NCI-H2171 treated with DMSO at 0.1 percent for 48 hours (cell line): Measurements from ENCODE around the gene NRG3.
"Not testable (repeated sequence)": the region's sequence is repeated elsewhere in the genome, so short reads cannot be mapped to it uniquely, and the experiment has no call there.

Source experiments
- DNase-seq: peaks from one replicate; lab custom pipeline; 2025; lab: John Stamatoyannopoulos, UW

The NRG3 gene

DNA sequence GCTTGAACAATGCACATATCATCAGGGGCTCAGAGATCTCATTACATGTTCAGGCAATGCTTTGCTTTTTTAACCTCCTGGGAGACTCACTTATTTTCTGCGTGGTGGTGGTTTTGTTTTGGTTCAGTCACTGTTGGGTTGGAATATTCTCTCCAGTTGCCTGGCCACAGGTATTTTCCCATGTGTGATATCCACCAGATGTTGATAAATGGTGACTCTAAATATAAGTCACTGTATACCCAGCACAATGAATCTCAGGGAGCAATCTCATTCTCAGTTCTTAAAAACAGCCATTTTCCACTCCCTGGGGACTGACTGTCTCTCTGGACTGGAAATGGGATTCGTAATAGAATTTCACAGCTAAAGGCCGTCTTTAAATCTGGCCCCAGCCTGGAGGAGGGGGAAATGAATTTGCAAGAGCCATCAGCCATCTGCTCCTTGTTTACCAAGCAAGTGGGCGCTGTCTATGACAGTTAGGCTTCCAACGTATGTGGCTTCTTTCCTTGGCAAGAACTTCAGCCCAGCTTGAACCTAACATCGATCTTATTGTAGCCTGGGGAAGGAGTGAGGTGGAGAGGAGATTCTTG, 1106.2 kb downstream of the NRG3 start:
- peak; percentile 95 for DNase-seq

DNA sequence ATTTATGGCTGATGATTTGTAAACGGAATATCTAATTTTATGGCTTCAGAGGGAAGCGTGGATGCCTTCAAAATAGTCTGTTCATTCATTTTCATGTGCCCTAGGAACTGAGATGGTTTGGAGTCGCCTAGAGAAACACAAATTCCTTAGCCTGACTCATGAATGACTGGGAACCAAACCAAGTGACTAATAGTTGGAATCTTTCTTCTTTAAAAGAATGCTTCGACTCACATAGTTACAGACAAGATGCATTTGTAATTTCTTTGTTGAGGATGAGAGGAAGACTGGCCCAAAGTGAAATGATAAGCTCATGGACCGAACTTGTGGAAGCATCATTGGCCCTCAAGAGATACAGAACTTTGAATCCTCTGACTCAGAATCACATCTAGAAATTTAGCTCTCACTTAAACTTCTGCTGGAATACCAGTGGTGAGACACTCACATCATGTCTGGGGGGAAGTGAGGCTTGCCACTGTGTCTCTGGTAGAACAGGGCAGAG, 1107.2 kb downstream of the NRG3 start:
- no peak for DNase-seq

DNA sequence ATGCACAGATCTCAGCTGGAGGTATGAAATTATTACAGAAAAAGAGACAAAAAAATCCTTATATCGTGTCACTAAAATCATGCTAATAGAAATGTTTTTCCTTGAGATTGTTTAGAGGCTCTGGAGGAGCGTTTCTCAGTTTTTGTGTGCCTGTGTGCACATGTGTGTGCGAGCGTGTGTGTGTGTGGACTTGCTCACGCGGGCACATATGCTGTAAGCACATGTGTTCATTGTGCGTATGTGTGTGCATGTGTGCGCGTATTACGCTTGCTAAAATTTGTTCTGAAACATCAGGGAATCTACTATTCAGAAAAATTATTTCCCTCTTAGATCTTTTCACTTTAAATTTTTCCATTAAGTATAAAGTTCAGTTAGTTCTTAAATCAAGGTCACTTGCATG, 1111.2 kb downstream of the NRG3 start:
- no peak for DNase-seq

DNA sequence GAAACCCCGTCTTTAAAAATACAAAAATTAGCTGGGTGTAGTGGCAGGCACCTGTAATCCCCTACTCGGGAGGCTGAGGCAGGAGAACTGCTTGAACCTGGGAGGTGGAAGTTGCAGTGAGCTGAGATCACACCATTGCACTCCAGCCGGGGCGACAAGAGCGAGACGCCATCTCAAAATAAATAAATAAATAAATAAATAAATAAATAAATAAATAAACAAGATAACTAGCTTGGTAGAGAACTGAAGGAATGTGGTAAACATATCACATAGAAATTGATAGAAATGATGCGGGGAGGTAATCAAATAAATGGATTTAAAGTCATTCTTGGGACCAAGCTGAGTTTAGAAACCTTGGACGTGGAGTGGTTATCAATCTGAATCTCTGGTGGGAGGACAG, 1131.5 kb downstream of the NRG3 start:
- not testable (repeated sequence) for DNase-seq

DNA sequence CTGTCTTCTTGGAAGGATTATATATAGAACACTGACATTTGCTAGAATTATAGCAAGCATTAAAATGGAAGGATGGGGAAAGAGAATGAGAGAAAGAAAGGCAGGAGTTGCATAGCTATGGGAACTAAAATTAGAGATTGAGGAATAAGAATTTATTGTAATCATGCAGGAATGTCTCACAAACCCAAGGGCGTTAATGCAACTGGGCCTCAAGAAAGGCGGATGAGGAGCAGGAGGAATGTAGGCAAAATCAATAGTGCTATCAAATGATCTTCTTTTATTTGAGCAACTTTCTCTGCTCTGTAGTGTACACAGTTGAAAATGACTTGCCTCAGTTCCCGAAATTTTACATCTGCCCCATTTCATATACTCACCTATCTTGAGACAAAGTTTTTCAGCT, 1132.5 kb downstream of the NRG3 start:
- DNase-seq, result no peak

DNA sequence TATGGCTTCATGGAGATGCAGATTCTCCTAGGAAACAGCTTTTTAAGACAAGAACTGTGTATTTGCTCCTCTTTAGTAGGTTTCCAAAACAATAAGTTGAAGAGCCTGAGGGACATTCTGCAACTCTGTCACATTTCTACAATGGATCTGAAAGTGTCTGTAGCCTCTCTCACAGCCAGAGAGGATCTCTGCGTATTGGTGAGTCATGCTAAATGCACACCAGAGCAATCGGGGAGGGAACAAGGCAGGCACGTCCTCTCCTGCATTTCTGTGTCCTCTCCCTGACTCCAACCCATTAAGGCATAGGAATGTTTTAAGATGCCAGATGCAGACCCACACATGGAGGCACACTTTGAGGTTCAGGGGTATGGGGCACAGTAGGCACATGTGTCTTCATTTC, 1137.9 kb downstream of the NRG3 start:
- DNase-seq, result no peak

DNA sequence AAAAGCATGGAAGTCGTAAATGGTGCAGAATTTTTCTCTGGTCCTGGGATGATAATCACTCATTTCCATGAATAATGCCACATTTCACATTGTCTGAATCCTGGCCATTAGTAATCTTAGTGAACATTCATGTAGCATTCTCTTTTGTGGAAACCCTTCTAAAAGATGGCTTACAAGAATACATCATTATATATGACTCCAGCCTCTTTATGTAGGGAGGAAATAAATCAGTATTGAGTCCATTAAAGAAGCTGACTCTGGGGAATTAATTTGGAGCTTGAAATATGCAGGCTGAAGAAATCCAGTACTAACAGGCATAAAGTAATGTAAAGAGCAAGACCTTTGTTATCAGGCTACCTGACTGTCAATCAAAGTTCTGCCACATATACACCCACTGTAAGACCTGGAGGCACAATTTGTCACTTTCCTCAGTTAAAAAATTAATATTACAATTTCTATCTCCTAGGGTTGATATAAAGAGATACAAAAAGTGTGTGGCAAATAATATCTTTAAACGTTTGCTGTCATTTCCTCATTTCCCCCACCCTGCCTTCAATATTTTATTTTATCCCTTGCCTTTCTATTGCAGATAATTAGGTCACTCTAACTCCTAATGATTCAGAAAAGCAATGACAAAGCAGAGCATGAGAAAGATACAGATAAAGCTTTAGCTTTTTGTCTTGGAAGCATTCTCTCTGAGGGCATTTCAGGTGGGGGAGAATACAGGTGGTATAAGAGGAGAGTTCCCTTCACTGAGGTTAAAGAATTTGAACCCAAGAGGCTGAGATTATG, 1142.3 kb downstream of the NRG3 start:
- no peak for DNase-seq

DNA sequence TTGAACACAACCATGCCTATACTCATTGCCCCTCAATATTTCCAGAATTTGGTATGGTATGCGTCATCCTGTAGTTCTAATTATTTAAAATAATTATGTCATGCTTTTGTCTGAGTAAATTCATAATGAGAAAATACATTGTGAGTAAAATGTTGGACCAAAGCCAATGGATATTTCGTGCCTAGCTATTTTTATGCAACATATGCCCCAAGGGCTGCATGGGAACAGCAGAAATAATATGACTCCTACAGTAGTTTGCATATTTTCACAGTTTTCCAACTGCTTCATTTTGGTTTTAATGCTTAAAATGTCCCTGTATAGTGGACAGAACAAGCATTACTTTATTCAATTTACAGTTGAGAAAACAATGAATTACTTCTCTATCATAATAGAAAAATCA, 1148.7 kb downstream of the NRG3 start:
- DNase-seq, result no peak
